A673 (cell line): ENCODE results near the gene USP48. TPM values are rescaled to one million over a fixed set of nuclear protein-coding genes. Genes with fewer than 3 reads are reported as not detected.

Experiments used
- BruUV-seq: library from RNA; stranded (reverse); fragments of 400-500 nt; replicated peaks from 2 replicates; lab custom pipeline; 2021; lab: Mats Ljungman, UMichigan
- CTCF ChIA-PET: fragments of 300-600 bp; sonication (Branson Sonifier 250); formaldehyde crosslinking; loops from one replicate; lab custom pipeline; 2022; ENCODE audit warnings: antibody characterized with exemption; lab: Charles Lee
- POLR2A ChIA-PET: fragments of 300-600 bp; sonication (Branson Sonifier 250); formaldehyde crosslinking; loops from one replicate; lab custom pipeline; 2022; ENCODE audit warnings: antibody characterized with exemption; ENCODE audit not compliant: low non-redundant PET; lab: Charles Lee
- DNase-seq: peaks from one replicate; pipeline ENCODE4 v3.0.0-alpha.2; 2015; ENCODE audit warnings: low spot score
- H3K27ac ChIP-seq: fragments of 200-600 bp; sonication (generic); 2 replicates; pipeline ENCODE4 v1.5.1; 2016; ENCODE audit warnings: mixed run types, low read depth, mild to moderate bottlenecking, mixed read lengths, antibody characterized with exemption, low read length; ENCODE audit not compliant: poor library complexity, severe bottlenecking
- H3K27me3 ChIP-seq: fragments of 200-600 bp; sonication (generic); replicated peaks from 2 replicates; pipeline ENCODE4 v1.6.1; 2017; ENCODE audit warnings: mixed run types, low read depth, mild to moderate bottlenecking, mixed read lengths, antibody characterized with exemption, low read length; ENCODE audit not compliant: insufficient read depth, poor library complexity
- H3K36me3 ChIP-seq: fragments of 200-600 bp; sonication (generic); 2 replicates; pipeline ENCODE4 v1.6.1; 2016; ENCODE audit warnings: mixed run types, mild to moderate bottlenecking, mixed read lengths, antibody characterized with exemption, low read length; ENCODE audit not compliant: insufficient read depth, poor library complexity, severe bottlenecking
- H3K4me1 ChIP-seq: fragments of 200-600 bp; sonication (generic); 2 replicates; pipeline ENCODE4 v1.6.1; 2017; ENCODE audit warnings: mixed run types, mild to moderate bottlenecking, mixed read lengths, antibody characterized with exemption, low read length; ENCODE audit not compliant: insufficient read depth, poor library complexity, severe bottlenecking
- H3K4me3 ChIP-seq: fragments of 200-600 bp; sonication (generic); 2 replicates; pipeline ENCODE4 v1.5.1; 2016; ENCODE audit warnings: low read depth, mixed run types, mild to moderate bottlenecking, mixed read lengths, low read length; ENCODE audit not compliant: poor library complexity, severe bottlenecking
- H3K9me3 ChIP-seq: fragments of 200-600 bp; sonication (generic); 2 replicates; pipeline ENCODE4 v1.6.1; 2016; ENCODE audit warnings: mixed run types, low read depth, mild to moderate bottlenecking, mixed read lengths, antibody characterized with exemption, low read length; ENCODE audit not compliant: poor library complexity, severe bottlenecking
- CTCF ChIP-seq: fragments of 300-800, 200-600 bp; sonication (generic); conservative IDR thresholded peaks from 2 replicates; pipeline ENCODE4 v1.5.1; 2017; ENCODE audit warnings: low read depth, mild to moderate bottlenecking, antibody characterized with exemption, low read length, moderate library complexity, mixed read lengths
- EZH2 ChIP-seq: fragments of 200-600 bp; sonication (generic); IDR thresholded peaks from 2 replicates; pipeline ENCODE4 v1.6.1; 2017; ENCODE audit warnings: borderline replicate concordance, low read depth, mild to moderate bottlenecking, mixed read lengths, antibody characterized with exemption, low read length; ENCODE audit not compliant: poor library complexity, severe bottlenecking
- intact Hi-C: fragments of 100-400 bp; cut with micrococcal nuclease; formaldehyde crosslinking; loops from one replicate; pipeline ENCODE4 v1.10.0; 2022; ENCODE audit not compliant: unreplicated experiment
- total RNA-seq: library from RNA; stranded (reverse); gene quantifications from 2 replicates; pipeline ENCODE4 v1.2.3, GENCODE V29; 2021

The USP48 gene
- total RNA-seq, 1 experiment from 2014 or later = 74.1 TPM

GRCh38 chr1:21645550-21645949 lies 137.4 kb downstream of the USP48 start:
- no peaks in the 10 kb centered on the region for H3K9me3 ChIP-seq
- H3K36me3 ChIP-seq = no peaks in the 10 kb centered on the region
- no peak overlapping the region for H3K4me3 ChIP-seq
- no peaks in the 10 kb centered on the region for H3K27me3 ChIP-seq
- ChIA-PET POLR2A (no interaction called here), CTCF (interaction anchor here (0.6 kb wide), 1 partner anchor 1079 kb away, joined by 6 read pairs; no protein-coding TSS in a partner anchor)
- no TSS peak for BruUV-seq
- intact Hi-C loops = no loop called here
- TF ChIP-seq CTCF = no peak
- no peak for TF ChIP-seq EZH2
- peak; percentile 73 for DNase-seq
- peaks cover 33% of the 10 kb centered on the region for H3K4me1 ChIP-seq
- peak overlapping the region; percentile 67 for H3K27ac ChIP-seq

GRCh38 chr1:21644906-21645305 lies 138.0 kb downstream of the USP48 start:
- CTCF ChIA-PET = interaction anchor here (0.6 kb wide), 1 partner anchor 1078 kb away, joined by 6 read pairs; no protein-coding TSS in a partner anchor
- POLR2A ChIA-PET = no interaction called here

GRCh38 chr1:21644348-21644747 lies 138.6 kb downstream of the USP48 start:
- peaks cover 32% of the 10 kb centered on the region for H3K4me1 ChIP-seq

More at GRCh38 chr1:21644906-21645305, 138.0 kb downstream of the USP48 start:
- BruUV-seq = no TSS peak
- H3K9me3 ChIP-seq = no peaks in the 10 kb centered on the region
- intact Hi-C loops = no loop called here
- peak overlapping the region; percentile 60 for H3K27ac ChIP-seq
- no peak overlapping the region for H3K4me3 ChIP-seq
- DNase-seq = no peak
- TF ChIP-seq CTCF (no peak), EZH2 (no peak)
- peaks cover 33% of the 10 kb centered on the region for H3K4me1 ChIP-seq
- no peaks in the 10 kb centered on the region for H3K27me3 ChIP-seq
- no peaks in the 10 kb centered on the region for H3K36me3 ChIP-seq

More at GRCh38 chr1:21644348-21644747, 138.6 kb downstream of the USP48 start:
- H3K4me3 ChIP-seq = no peak overlapping the region
- CTCF ChIA-PET = no interaction called here
- no peak for DNase-seq
- POLR2A ChIA-PET = no interaction called here
- no peaks in the 10 kb centered on the region for H3K9me3 ChIP-seq
- BruUV-seq = no TSS peak
- no peaks in the 10 kb centered on the region for H3K36me3 ChIP-seq
- intact Hi-C loops = no loop called here
- H3K27me3 ChIP-seq = no peaks in the 10 kb centered on the region
- H3K27ac ChIP-seq = no peak overlapping the region
- TF ChIP-seq CTCF (no peak), EZH2 (no peak)
